Measurements from ENCODE around the gene WRNIP1. TPM values are rescaled to one million over a fixed set of nuclear protein-coding genes. Genes with fewer than 3 reads are reported as not detected.

The WRNIP1 gene
- total and polyA plus RNA-seq, 2 of the 8 experiments (the other 6 are each of a cell fraction or from before 2014, with no cell fraction given) = 38.2 to 39.2 TPM

- Histone ChIP-seq H2AFZ (ENCODE audit: low read length) (0 out of 2 replicates have a peak overlapping the region, but pooled peaks have one; percentile 15), H2AK5ac (ENCODE audit: low read depth, low read length) (no peak overlapping the region), H3K56ac (replicated peaks; ENCODE audit: insufficient read length, low read depth, low read length) (no peak overlapping the region), H3K27me3 (replicated peaks in 1 of 4; ENCODE audit: control insufficient read depth in 3 of 4, extremely low read depth in 1 of 4, insufficient read depth in 3 of 4, low read length in 3 of 4) (no peaks in the 10 kb centered on the region; a peak in 1 of 7 replicates), H2BK5ac (ENCODE audit: low read depth, low read length) (no peak overlapping the region), H3K4me3 (ENCODE audit: extremely low read depth in 1 of 4, insufficient read depth in 2 of 4, low read depth in 3 of 4, low read length in 4 of 4) (no peak overlapping the region), H2BK20ac (ENCODE audit: low read length) (no peak overlapping the region), H3K18ac (ENCODE audit: extremely low read depth, low read length) (no peak overlapping the region), H2BK12ac (ENCODE audit: low read depth, low read length) (no peak overlapping the region), H3K23ac (ENCODE audit: insufficient read length) (no peak overlapping the region), H3K14ac (ENCODE audit: insufficient read length) (no peak overlapping the region), H3K9me3 (ENCODE audit: insufficient read depth in 2 of 2, low read depth in 1 of 2, low read length in 1 of 2) (peaks cover 0 to 2% of the 10 kb centered on the region in 2 experiments; a peak in 1 of 4 replicates), H2BK15ac (ENCODE audit: low read length) (no peak overlapping the region), H2BK120ac (replicated peaks; ENCODE audit: low read depth, low read length) (no peak overlapping the region), H4K91ac (replicated peaks; ENCODE audit: insufficient read length, low read length) (no peak overlapping the region), H3K27ac (ENCODE audit: low read depth, low read length) (no peak overlapping the region), H4K20me1 (replicated peaks in 1 of 2; ENCODE audit: control insufficient read depth in 1 of 2, insufficient read depth in 2 of 2, low read length in 2 of 2) (no peaks in the 10 kb centered on the region), H3K23me2 (ENCODE audit: low read depth, low read length) (no peaks in the 10 kb centered on the region; the same call in 1 of the 2 replicates), H4K8ac (ENCODE audit: extremely low read depth, insufficient read depth, low read length) (no peak overlapping the region), H3K4me2 (ENCODE audit: insufficient read depth in 1 of 2, low read depth in 2 of 2, low read length in 2 of 2) (no peak overlapping the region), H3K79me2 (ENCODE audit: control insufficient read depth in 1 of 2, insufficient read depth in 2 of 2, low read length in 2 of 2) (no peaks in the 10 kb centered on the region), H3K36me3 (ENCODE audit: control insufficient read depth in 2 of 4, insufficient read depth in 4 of 4, low read length in 3 of 4) (no peaks in the 10 kb centered on the region), H3K9ac (replicated peaks in 1 of 4; ENCODE audit: extremely low read depth in 1 of 4, low read depth in 3 of 4, low read length in 3 of 4) (no peak overlapping the region), H3K4me1 (replicated peaks in 1 of 4; ENCODE audit: control insufficient read depth in 3 of 4, insufficient read depth in 4 of 4, low read length in 3 of 4) (0 out of 7 replicates have a peak, but pooled peaks cover 0 to 2% (median 0%) of the 10 kb centered on the region in 4 experiments), H4K5ac (ENCODE audit: insufficient read length, low read depth, low read length) (no peak overlapping the region), H3K4ac (replicated peaks; ENCODE audit: insufficient read length, low read depth, low read length) (no peak overlapping the region), H3K79me1 (ENCODE audit: low read depth, low read length) (no peaks in the 10 kb centered on the region)
- WGBS, 2 experiments (ENCODE audit: extremely low coverage in 1 of 2, insufficient coverage in 1 of 2, insufficient read length in 1 of 2, insufficient replicate concordance in 2 of 2, low coverage in 1 of 2, low lambda C conversion rate in 2 of 2, missing lambda C conversion rate in 1 of 2) = 95% methylated on average over 6 of the region's 6 CpGs; no CpG with 5 or more reads in 1 of the 2 experiments
- no peak for TF ChIP-seq CBX8 (IDR thresholded peaks at IDR 0.05; ENCODE audit: borderline replicate concordance, low read depth, low read length)
- no peak for DNase-seq (ENCODE audit: low read depth in 1 of 2, low spot score in 2 of 2)
- ChIA-PET CTCF (ENCODE audit: partially characterized antibody) (interaction anchor here (1.0 to 1.3 kb wide), 4 partner anchors 15 to 31 kb away, joined by 3 to 5 read pairs (median 4); no protein-coding TSS in a partner anchor), POLR2A (ENCODE audit: partially characterized antibody) (no interaction called here)
- FAIRE-seq = no peak
These were observed 46.7 kb upstream of the WRNIP1 start for GRCh38 chr6:2718334-2719092.

Data from H1 (cell line).